Measurements from ENCODE around the gene ACTRT3. TPM values are rescaled to one million over a fixed set of nuclear protein-coding genes. Genes with fewer than 3 reads are reported as not detected.

The ACTRT3 gene
- total RNA-seq: 3.7 TPM
- long read RNA-seq, transcript ACTRT3-201 (2 exons, 2,005 nt): major isoform, 11 of 11 reads
- long read RNA-seq, partial matches to known transcripts: 0 of 11 reads
- long read RNA-seq, other reads (novel, unspliced or antisense): 0 of 11 reads

GRCh38 chr3:169769287-169770181 is at the start of gene ACTRT3:
TSS of gene ACTRT3 (minus strand) at chr3:169769561. CDS start at chr3:169769520, 41 bp downstream.
- peak; percentile 91 for DNase-seq (ENCODE audit: low spot score)

- no peak for DNase-seq (ENCODE audit: low spot score)
Observed at GRCh38 chr3:169818316-169818715, 49.0 kb upstream of the ACTRT3 start.

- DNase-seq (ENCODE audit: low spot score): no peak
Observed at GRCh38 chr3:169815590-169816150, 46.3 kb upstream of the ACTRT3 start.

GRCh38 chr3:169813757-169814517 is 44.6 kb upstream of the ACTRT3 start:
- no peak for DNase-seq (ENCODE audit: low spot score)

GRCh38 chr3:169813278-169813677 is 43.9 kb upstream of the ACTRT3 start:
- DNase-seq (ENCODE audit: low spot score): no peak

- DNase-seq (ENCODE audit: low spot score): no peak
Observed at GRCh38 chr3:169812332-169813235, 43.2 kb upstream of the ACTRT3 start, which contains the start of the genes LRRC34 and LRRIQ4. TSS of gene LRRC34 (minus strand) at chr3:169812904. CDS start at chr3:169812548, 356 bp downstream. TSS of gene LRRIQ4 (plus strand) at chr3:169812870. CDS start at chr3:169821922, 9,052 bp downstream.

- DNase-seq (ENCODE audit: low spot score): no peak
Observed at GRCh38 chr3:169811631-169812331, 42.4 kb upstream of the ACTRT3 start.

- DNase-seq (ENCODE audit: low spot score): no peak
Observed at GRCh38 chr3:169809230-169809795, 40.0 kb upstream of the ACTRT3 start.

- no peak for DNase-seq (ENCODE audit: low spot score)
Observed at GRCh38 chr3:169804681-169805080, 35.3 kb upstream of the ACTRT3 start.

- no peak for DNase-seq (ENCODE audit: low spot score)
Observed at GRCh38 chr3:169792359-169792758, 23.0 kb upstream of the ACTRT3 start.

- DNase-seq (ENCODE audit: low spot score): no peak
Observed at GRCh38 chr3:169790687-169791429, 21.5 kb upstream of the ACTRT3 start.

GRCh38 chr3:169790219-169790618 is 20.9 kb upstream of the ACTRT3 start:
- no peak for DNase-seq (ENCODE audit: low spot score)

GRCh38 chr3:169787791-169788190 is 18.4 kb upstream of the ACTRT3 start:
- no peak for DNase-seq (ENCODE audit: low spot score)

- DNase-seq (ENCODE audit: low spot score): no peak
Observed at GRCh38 chr3:169787120-169787519, 17.8 kb upstream of the ACTRT3 start.

- DNase-seq (ENCODE audit: low spot score): no peak
Observed at GRCh38 chr3:169781209-169781855, 12.0 kb upstream of the ACTRT3 start.

GRCh38 chr3:169780742-169781141 is 11.4 kb upstream of the ACTRT3 start:
- no peak for DNase-seq (ENCODE audit: low spot score)

- no peak for DNase-seq (ENCODE audit: low spot score)
Observed at GRCh38 chr3:169777822-169778221, 8.5 kb upstream of the ACTRT3 start.

- DNase-seq (ENCODE audit: low spot score): no peak
Observed at GRCh38 chr3:169774186-169774585, 4.8 kb upstream of the ACTRT3 start.

Data from mesenteric fat pad (tissue), 1 donor.